ENCODE measurements around the gene SMAP2.

Gene SMAP2

GRCh38 chr1:40413527-40414252 is 40.2 kb downstream of the SMAP2 start:
- in situ Hi-C loops (cut with HindIII; ENCODE audit: low sequenced_read_pairs): loop anchor here (5.0 kb wide), 1 partner anchor 61 kb away; no protein-coding TSS in a partner anchor

DNA sequence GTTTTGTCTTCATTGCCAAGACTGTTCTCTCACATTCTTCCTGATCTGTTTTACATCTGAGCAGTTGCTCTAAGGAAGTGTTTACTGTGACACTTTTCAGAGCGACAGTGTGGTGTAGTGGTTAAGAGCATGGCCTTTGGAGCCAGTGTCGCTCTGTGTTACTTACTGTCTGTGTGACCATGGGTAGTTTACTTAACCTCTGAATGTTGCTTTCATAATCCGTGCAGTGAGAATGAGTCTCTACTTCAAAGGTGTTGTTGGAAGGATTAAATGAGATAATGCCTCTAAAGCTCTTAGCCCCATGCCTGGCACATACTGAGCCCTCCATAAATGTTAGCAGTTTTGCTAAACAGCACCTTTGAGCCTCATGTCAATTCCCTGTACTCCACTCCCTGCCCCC is 40.8 kb downstream of the SMAP2 start:
- in situ Hi-C loops (cut with HindIII; ENCODE audit: low sequenced_read_pairs): loop anchor here (5.0 kb wide), 1 partner anchor 62 kb away; no protein-coding TSS in a partner anchor

DNA sequence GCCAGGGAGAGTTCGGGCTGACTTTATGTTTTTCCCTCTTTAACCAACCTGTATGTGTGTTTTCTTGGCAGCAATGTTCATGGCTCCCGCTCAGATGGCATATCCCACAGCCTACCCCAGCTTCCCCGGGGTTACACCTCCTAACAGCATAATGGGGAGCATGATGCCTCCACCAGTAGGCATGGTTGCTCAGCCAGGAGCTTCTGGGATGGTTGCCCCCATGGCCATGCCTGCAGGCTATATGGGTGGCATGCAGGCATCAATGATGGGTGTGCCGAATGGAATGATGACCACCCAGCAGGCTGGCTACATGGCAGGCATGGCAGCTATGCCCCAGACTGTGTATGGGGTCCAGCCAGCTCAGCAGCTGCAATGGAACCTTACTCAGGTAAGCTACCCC is 43.2 kb downstream of the SMAP2 start:
- in situ Hi-C loops (cut with HindIII; ENCODE audit: low sequenced_read_pairs): no loop called here

DNA sequence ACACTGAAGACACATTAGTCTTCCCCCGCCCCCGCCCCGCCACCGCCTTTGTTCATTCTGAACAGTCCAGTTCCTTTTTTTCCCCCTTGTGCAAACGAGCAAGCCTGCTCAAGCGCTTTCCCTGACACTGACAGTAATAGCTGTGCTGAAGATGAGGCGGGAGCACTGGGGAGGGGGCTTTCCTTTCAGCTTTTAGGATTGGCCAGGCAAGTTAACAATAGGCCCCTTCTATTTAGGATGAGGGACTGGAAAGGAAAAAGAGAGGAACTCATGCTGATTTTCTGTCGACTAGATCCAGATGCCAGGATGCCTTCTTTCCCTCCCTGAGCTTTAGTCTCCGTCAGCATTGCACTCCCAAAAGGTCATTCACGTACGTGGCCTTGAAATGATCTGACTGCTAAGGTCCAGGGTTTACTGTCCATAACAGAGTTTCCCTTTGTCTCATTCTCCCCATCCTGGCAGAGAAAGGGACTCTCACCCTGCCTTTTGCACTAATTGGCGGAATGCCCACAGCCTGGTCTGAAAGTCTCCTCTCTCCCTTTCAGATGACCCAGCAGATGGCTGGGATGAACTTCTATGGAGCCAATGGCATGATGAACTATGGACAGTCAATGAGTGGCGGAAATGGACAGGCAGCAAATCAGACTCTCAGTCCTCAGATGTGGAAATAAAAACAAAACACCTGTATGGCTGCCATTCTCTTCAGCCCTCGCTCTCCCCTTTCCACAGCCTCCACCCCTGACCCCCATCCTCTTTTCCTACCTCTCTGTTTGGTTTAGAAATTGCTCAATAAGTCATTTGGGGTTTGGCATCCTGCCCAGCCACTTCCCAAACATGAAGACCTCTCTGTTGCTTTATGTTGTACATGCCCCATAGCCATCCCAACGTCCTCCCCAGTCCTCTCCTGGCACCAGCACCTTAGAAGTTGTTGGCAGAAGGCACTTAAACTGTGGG is 48.2 kb downstream of the SMAP2 start:
- in situ Hi-C loops (cut with HindIII; ENCODE audit: low sequenced_read_pairs): no loop called here

GRCh38 chr1:40422630-40423263 is 49.2 kb downstream of the SMAP2 start:
- in situ Hi-C loops (cut with HindIII; ENCODE audit: low sequenced_read_pairs): no loop called here

- in situ Hi-C loops (cut with HindIII; ENCODE audit: low sequenced_read_pairs): no loop called here
Measured at GRCh38 chr1:40423264-40423642, 49.7 kb downstream of the SMAP2 start.

- in situ Hi-C loops (cut with HindIII; ENCODE audit: low sequenced_read_pairs): no loop called here
Measured at GRCh38 chr1:40423951-40424618, 50.6 kb downstream of the SMAP2 start.

DNA sequence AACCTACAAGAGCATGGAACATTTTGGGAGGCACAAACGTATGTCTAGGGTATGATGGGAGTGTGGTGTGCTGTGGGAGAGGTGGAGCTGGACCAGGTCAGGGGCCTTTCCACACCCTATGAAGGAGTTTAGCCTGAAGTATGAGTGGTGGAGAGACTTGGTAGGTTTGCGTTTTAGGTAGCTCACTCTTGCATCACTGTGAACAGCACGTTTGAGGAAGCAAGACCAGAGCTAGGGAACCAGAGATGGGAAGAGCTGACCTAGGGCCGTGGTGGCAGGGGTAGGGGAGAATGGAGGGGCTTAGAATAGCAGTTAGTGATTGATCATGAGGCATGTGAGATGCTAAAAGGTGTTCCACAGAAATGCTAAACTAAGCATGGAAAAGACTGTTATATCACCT is 51.7 kb downstream of the SMAP2 start:
- in situ Hi-C loops (cut with HindIII; ENCODE audit: low sequenced_read_pairs): no loop called here

GRCh38 chr1:40431385-40431784 is 57.9 kb downstream of the SMAP2 start:
- in situ Hi-C loops (cut with HindIII; ENCODE audit: low sequenced_read_pairs): no loop called here

- in situ Hi-C loops (cut with HindIII; ENCODE audit: low sequenced_read_pairs): no loop called here
Measured at GRCh38 chr1:40432644-40433390, 59.3 kb downstream of the SMAP2 start.

DNA sequence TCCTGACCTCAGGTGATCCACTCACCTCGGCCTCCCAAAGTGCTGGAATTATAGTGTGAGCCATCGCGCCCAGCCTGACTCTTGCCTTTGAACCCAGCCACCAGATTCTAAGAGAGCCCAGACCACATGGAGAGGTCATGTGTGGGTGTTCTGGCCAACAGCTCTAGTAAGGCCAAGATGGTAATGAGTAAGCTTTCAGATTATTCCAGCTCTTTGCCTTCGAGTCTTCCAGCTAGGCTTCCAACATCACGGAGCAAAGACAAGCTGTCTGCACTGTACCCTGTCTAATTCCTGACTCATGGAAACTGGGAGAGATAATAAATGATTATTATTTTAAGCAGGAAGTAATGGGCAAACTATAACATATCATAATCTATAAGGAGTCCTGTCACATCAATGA is 61.9 kb downstream of the SMAP2 start:
- in situ Hi-C loops (cut with HindIII; ENCODE audit: low sequenced_read_pairs): no loop called here

GRCh38 chr1:40435876-40436275 is 62.3 kb downstream of the SMAP2 start:
- in situ Hi-C loops (cut with HindIII; ENCODE audit: low sequenced_read_pairs): no loop called here

GRCh38 chr1:40438391-40439015 is 65.0 kb downstream of the SMAP2 start:
- in situ Hi-C loops (cut with HindIII; ENCODE audit: low sequenced_read_pairs): no loop called here

GRCh38 chr1:40439247-40439646 is 65.7 kb downstream of the SMAP2 start:
- in situ Hi-C loops (cut with HindIII; ENCODE audit: low sequenced_read_pairs): no loop called here

DNA sequence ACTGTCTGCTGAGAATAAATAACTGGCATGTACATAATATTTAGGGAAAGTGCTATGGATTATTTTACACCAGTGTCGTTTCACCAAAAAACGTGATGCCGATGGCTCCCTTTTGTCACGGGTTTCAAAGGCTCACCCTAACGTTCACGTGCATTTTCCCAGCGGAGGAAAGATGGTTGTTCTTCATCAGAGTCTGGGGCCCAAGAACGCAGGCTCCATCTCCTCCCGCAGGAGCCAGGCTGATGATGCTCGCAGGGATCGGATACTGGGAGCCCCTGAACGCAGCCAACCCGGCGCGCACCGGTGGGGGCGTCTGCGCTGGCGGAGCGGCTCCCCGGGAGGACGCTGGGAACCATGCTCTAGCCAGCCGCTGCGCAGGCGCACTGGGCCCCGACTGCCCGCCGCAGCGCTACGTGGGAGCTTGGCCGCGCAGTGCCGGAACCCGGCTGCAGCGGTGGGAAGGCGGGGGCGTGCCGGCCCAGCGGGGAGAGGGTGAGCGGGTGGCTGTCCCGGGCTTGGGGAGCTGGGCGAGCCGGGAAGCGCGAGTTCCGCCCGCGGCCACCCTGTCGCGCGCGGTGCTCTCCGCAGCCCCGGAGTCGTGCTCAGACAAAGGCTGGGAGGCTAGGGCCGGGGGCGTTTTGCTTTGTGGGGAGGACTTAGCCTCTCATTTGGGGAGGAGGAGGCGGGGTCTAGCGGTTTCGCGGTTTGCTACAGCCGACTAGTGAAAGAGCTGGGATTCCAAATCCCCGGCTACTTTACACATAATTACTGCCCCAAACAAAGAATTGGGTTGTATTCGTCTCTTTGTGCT is 76.4 kb downstream of the SMAP2 start, which contains the start of gene ZFP69B:
ZFP69B (plus strand) TSS at position 793 of the 811 bp plus-strand sequence. CDS start 486 bp downstream, outside the sequence.
- in situ Hi-C loops (cut with HindIII; ENCODE audit: low sequenced_read_pairs): no loop called here

- in situ Hi-C loops (cut with HindIII; ENCODE audit: low sequenced_read_pairs): no loop called here
Measured at GRCh38 chr1:40450495-40451237, 77.1 kb downstream of the SMAP2 start.

GRCh38 chr1:40451238-40451585 is 77.7 kb downstream of the SMAP2 start:
- in situ Hi-C loops (cut with HindIII; ENCODE audit: low sequenced_read_pairs): no loop called here

DNA sequence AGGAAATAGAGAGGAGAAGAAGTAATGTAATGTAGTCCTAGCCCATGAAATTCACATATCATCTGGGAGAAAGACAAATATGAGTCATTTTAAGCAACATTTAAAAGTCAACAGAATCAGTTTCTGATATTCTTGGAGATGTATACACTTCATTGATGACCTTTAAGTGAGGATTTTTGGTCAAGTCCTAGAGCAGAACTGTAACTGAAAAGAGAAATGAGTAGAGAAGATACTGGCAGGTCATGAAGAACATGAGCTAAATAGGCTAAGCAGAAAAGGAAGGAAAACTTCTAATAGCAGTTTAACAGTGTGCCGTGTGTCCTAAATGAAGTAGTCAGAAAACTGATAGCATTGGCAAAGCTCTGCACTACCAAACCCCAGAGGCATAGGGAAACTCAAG is 81.3 kb downstream of the SMAP2 start:
- in situ Hi-C loops (cut with HindIII; ENCODE audit: low sequenced_read_pairs): no loop called here
